ENCODE results near the gene KLHL24.

Gene KLHL24

GRCh38 chr3:183634707-183635106, 716 bp upstream of the KLHL24 start:
- Histone ChIP-seq H3F3A (ENCODE audit: insufficient read depth, low read length) (no peaks in the 10 kb centered on the region), H2AFZ (ENCODE audit: low read length) (peak overlapping the region; percentile 34), H3K4me2 (ENCODE audit: low read length) (peak overlapping the region; percentile 92), H4K20me1 (ENCODE audit: insufficient read depth, low read length) (no peaks in the 10 kb centered on the region), H3K79me2 (ENCODE audit: insufficient read depth, low read length) (peaks cover 25% of the 10 kb centered on the region), H3K9me3 (ENCODE audit: low read length) (no peaks in the 10 kb centered on the region), H3K9me2 (ENCODE audit: low read depth, low read length) (no peaks in the 10 kb centered on the region), H3K4me3 (ENCODE audit: low read depth, low read length, poor library complexity, severe bottlenecking) (peak overlapping the region; percentile 85), H3K27me3 (ENCODE audit: insufficient read depth, low read length) (no peaks in the 10 kb centered on the region), H3K36me3 (ENCODE audit: insufficient read depth, low read length) (no peaks in the 10 kb centered on the region), H3K4me1 (ENCODE audit: insufficient read depth, low read length, severe bottlenecking) (peaks cover 29% of the 10 kb centered on the region), H3K27ac (ENCODE audit: low read depth, low read length, poor library complexity, severe bottlenecking) (peak overlapping the region; percentile 93), H3K9ac (ENCODE audit: low read length) (peak overlapping the region; percentile 89)
- TF ChIP-seq EZH2 (IDR thresholded peaks at IDR 0.05; ENCODE audit: borderline replicate concordance, low read length) = no peak
- TF ChIP-seq CTCF (IDR thresholded peaks at IDR 0.05; ENCODE audit: low read length) = no peak

GRCh38 chr3:183635107-183635430, 354 bp upstream of the KLHL24 start:
- H3K4me2 ChIP-seq (ENCODE audit: low read length) = peak overlapping the region; percentile 92
- H3K27me3 ChIP-seq (ENCODE audit: insufficient read depth, low read length) = no peaks in the 10 kb centered on the region
- no peaks in the 10 kb centered on the region for H4K20me1 ChIP-seq (ENCODE audit: insufficient read depth, low read length)
- TF ChIP-seq CTCF (IDR thresholded peaks at IDR 0.05; ENCODE audit: low read length) (no peak), EZH2 (IDR thresholded peaks at IDR 0.05; ENCODE audit: borderline replicate concordance, low read length) (no peak)
- no peaks in the 10 kb centered on the region for H3K9me2 ChIP-seq (ENCODE audit: low read depth, low read length)
- peak overlapping the region; percentile 34 for H2AFZ ChIP-seq (ENCODE audit: low read length)
- H3K9me3 ChIP-seq (ENCODE audit: low read length) = no peaks in the 10 kb centered on the region
- peak overlapping the region; percentile 93 for H3K27ac ChIP-seq (ENCODE audit: low read depth, low read length, poor library complexity, severe bottlenecking)
- H3K79me2 ChIP-seq (ENCODE audit: insufficient read depth, low read length) = peaks cover 29% of the 10 kb centered on the region
- no peaks in the 10 kb centered on the region for H3K36me3 ChIP-seq (ENCODE audit: insufficient read depth, low read length)
- H3F3A ChIP-seq (ENCODE audit: insufficient read depth, low read length) = no peaks in the 10 kb centered on the region
- H3K9ac ChIP-seq (ENCODE audit: low read length) = peak overlapping the region; percentile 89
- H3K4me1 ChIP-seq (ENCODE audit: insufficient read depth, low read length, severe bottlenecking) = peaks cover 29% of the 10 kb centered on the region
- H3K4me3 ChIP-seq (ENCODE audit: low read depth, low read length, poor library complexity, severe bottlenecking) = peak overlapping the region; percentile 85

GRCh38 chr3:183636221-183637105, 1.0 kb downstream of the KLHL24 start:
- peak overlapping the region; percentile 92 for H3K4me2 ChIP-seq (ENCODE audit: low read length)
- TF ChIP-seq EZH2 (IDR thresholded peaks at IDR 0.05; ENCODE audit: borderline replicate concordance, low read length) (no peak), CTCF (IDR thresholded peaks at IDR 0.05; ENCODE audit: low read length) (no peak)
- no peaks in the 10 kb centered on the region for H3K27me3 ChIP-seq (ENCODE audit: insufficient read depth, low read length)
- peak overlapping the region; percentile 93 for H3K27ac ChIP-seq (ENCODE audit: low read depth, low read length, poor library complexity, severe bottlenecking)
- H3K36me3 ChIP-seq (ENCODE audit: insufficient read depth, low read length) = no peaks in the 10 kb centered on the region
- no peaks in the 10 kb centered on the region for H3K9me2 ChIP-seq (ENCODE audit: low read depth, low read length)
- no peak overlapping the region for H2AFZ ChIP-seq (ENCODE audit: low read length)
- H3K9me3 ChIP-seq (ENCODE audit: low read length) = no peaks in the 10 kb centered on the region
- no peaks in the 10 kb centered on the region for H3F3A ChIP-seq (ENCODE audit: insufficient read depth, low read length)
- peak overlapping the region; percentile 89 for H3K9ac ChIP-seq (ENCODE audit: low read length)
- H3K4me3 ChIP-seq (ENCODE audit: low read depth, low read length, poor library complexity, severe bottlenecking) = peak overlapping the region; percentile 85
- H4K20me1 ChIP-seq (ENCODE audit: insufficient read depth, low read length) = no peaks in the 10 kb centered on the region
- H3K79me2 ChIP-seq (ENCODE audit: insufficient read depth, low read length) = peaks cover 40% of the 10 kb centered on the region
- H3K4me1 ChIP-seq (ENCODE audit: insufficient read depth, low read length, severe bottlenecking) = peaks cover 29% of the 10 kb centered on the region
